ENCODE data around the gene ENKD1.

The ENKD1 gene

DNA sequence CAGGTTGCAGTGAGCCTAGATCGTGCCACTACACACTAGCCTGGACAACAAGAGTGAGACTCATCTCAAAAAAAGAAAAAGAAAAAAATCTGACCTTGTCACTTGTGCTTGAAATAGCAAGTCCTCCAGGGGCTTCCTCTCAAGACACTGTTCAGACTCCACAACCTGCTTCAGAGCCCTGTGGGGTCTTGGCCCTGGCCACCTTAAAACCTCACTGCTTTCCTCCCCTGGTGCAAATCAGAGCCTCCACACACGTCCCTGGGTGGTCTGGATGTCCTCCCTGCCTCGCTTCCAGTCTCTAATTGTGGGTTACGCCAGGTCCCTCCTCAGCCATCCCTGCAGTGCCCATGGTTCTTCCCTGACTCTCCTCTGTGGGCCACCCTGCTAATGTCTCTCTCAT, 11.2 kb downstream of the ENKD1 start:
- TF ChIP-seq CREB1 (IDR thresholded peaks at IDR 0.05; ENCODE audit: low read depth) (no peak), TCF12 (IDR thresholded peaks at IDR 0.05; ENCODE audit: low read depth) (no peak), EP300 (IDR thresholded peaks at IDR 0.05; ENCODE audit: borderline replicate concordance) (no peak), CEBPB (IDR thresholded peaks at IDR 0.05) (no peak), FOXM1 (IDR thresholded peaks at IDR 0.05; ENCODE audit: borderline replicate concordance, low read depth) (no peak), TEAD4 (IDR thresholded peaks at IDR 0.05) (no peak), RAD21 (IDR thresholded peaks at IDR 0.05; ENCODE audit: low read depth) (no peak), NFIC (IDR thresholded peaks at IDR 0.05) (no peak), YY1 (IDR thresholded peaks at IDR 0.05; ENCODE audit: low read depth) (no peak), ZBTB7A (IDR thresholded peaks at IDR 0.05; ENCODE audit: low read depth) (no peak), TAF1 (IDR thresholded peaks at IDR 0.05; ENCODE audit: low read depth) (no peak), EGR1 (IDR thresholded peaks at IDR 0.05) (no peak)
- TF ChIP-seq, protein P1, sequence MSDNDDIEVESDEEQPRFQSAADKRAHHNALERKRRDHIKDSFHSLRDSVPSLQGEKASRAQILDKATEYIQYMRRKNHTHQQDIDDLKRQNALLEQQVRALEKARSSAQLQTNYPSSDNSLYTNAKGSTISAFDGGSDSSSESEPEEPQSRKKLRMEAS (IDR thresholded peaks at IDR 0.05), result no peak

DNA sequence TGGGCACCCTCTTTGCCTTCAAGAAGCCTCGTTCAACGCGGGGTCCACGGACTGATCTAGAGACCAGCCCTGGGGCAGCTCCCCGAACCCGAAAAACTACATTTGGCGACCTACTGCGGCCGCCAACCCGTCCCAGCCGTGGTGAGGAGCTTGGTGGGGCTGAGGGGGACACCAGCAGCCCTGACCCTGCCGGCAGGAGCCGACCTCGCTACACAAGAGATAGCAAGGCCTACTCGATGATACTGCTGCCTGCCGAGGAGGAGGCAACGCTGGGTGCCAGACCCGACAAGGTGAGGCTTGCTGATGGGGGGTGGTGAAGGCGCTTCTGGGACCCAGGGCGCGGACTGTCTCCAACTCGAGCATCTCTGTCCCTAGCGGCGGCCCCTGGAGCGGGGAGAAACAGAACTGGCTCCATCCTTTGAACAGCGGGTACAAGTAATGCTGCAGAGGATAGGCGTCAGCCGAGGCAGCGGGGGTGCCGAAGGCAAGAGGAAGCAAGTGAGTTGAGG, 12.1 kb downstream of the ENKD1 start:
- TF ChIP-seq CEBPB (IDR thresholded peaks at IDR 0.05), result no peak
- TF ChIP-seq YY1 (IDR thresholded peaks at IDR 0.05; ENCODE audit: low read depth), result no peak
- TF ChIP-seq, protein P1 (IDR thresholded peaks at IDR 0.05), result no peak
- TF ChIP-seq, protein P2, sequence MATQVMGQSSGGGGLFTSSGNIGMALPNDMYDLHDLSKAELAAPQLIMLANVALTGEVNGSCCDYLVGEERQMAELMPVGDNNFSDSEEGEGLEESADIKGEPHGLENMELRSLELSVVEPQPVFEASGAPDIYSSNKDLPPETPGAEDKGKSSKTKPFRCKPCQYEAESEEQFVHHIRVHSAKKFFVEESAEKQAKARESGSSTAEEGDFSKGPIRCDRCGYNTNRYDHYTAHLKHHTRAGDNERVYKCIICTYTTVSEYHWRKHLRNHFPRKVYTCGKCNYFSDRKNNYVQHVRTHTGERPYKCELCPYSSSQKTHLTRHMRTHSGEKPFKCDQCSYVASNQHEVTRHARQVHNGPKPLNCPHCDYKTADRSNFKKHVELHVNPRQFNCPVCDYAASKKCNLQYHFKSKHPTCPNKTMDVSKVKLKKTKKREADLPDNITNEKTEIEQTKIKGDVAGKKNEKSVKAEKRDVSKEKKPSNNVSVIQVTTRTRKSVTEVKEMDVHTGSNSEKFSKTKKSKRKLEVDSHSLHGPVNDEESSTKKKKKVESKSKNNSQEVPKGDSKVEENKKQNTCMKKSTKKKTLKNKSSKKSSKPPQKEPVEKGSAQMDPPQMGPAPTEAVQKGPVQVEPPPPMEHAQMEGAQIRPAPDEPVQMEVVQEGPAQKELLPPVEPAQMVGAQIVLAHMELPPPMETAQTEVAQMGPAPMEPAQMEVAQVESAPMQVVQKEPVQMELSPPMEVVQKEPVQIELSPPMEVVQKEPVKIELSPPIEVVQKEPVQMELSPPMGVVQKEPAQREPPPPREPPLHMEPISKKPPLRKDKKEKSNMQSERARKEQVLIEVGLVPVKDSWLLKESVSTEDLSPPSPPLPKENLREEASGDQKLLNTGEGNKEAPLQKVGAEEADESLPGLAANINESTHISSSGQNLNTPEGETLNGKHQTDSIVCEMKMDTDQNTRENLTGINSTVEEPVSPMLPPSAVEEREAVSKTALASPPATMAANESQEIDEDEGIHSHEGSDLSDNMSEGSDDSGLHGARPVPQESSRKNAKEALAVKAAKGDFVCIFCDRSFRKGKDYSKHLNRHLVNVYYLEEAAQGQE (IDR thresholded peaks at IDR 0.05; ENCODE audit: low read depth), result no peak
- TF ChIP-seq ZBTB7A (IDR thresholded peaks at IDR 0.05; ENCODE audit: low read depth), result no peak
- no peak for TF ChIP-seq TCF12 (IDR thresholded peaks at IDR 0.05; ENCODE audit: low read depth)
- TF ChIP-seq EP300 (IDR thresholded peaks at IDR 0.05; ENCODE audit: borderline replicate concordance), result no peak
- no peak for TF ChIP-seq CREB1 (IDR thresholded peaks at IDR 0.05; ENCODE audit: low read depth)
- no peak for TF ChIP-seq RAD21 (IDR thresholded peaks at IDR 0.05; ENCODE audit: low read depth)
- no peak for TF ChIP-seq EGR1 (IDR thresholded peaks at IDR 0.05)
- TF ChIP-seq, protein P3, sequence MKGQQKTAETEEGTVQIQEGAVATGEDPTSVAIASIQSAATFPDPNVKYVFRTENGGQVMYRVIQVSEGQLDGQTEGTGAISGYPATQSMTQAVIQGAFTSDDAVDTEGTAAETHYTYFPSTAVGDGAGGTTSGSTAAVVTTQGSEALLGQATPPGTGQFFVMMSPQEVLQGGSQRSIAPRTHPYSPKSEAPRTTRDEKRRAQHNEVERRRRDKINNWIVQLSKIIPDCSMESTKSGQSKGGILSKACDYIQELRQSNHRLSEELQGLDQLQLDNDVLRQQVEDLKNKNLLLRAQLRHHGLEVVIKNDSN (IDR thresholded peaks at IDR 0.05), result no peak
- TF ChIP-seq NFIC (IDR thresholded peaks at IDR 0.05), result no peak
- no peak for TF ChIP-seq FOXM1 (IDR thresholded peaks at IDR 0.05; ENCODE audit: borderline replicate concordance, low read depth)

DNA sequence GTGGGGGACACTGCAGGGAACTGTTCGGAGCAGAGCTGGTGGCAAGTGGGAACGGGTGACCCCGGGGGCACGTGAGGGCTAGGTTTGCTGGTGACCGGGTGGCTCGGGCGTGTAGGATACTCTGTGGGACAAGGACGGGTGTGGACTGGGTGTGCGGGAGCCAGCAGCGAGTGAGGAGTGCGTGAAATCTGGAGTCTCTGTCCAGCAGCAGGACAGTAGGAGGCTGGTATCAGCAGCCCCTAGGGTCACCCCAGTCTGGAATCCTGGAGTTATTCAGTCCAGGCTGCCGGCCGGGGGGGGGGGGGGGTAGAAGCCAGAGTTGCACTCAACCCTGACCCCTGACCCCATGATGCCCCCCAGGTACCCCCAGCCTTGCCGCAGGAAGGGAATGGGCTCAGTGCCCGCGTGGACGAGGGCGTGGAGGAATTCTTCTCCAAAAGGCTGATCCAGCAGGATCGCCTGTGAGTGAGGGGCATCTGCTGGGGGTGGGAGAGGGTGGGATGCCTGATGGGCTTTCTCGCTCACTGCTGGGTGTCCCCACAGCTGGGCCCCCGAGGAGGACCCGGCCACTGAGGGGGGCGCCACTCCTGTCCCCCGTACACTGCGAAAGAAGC, 12.7 kb downstream of the ENKD1 start:
- TF ChIP-seq, protein P2 (IDR thresholded peaks at IDR 0.05; ENCODE audit: low read depth), result peak; percentile 71
- no peak for TF ChIP-seq TCF12 (IDR thresholded peaks at IDR 0.05; ENCODE audit: low read depth)

DNA sequence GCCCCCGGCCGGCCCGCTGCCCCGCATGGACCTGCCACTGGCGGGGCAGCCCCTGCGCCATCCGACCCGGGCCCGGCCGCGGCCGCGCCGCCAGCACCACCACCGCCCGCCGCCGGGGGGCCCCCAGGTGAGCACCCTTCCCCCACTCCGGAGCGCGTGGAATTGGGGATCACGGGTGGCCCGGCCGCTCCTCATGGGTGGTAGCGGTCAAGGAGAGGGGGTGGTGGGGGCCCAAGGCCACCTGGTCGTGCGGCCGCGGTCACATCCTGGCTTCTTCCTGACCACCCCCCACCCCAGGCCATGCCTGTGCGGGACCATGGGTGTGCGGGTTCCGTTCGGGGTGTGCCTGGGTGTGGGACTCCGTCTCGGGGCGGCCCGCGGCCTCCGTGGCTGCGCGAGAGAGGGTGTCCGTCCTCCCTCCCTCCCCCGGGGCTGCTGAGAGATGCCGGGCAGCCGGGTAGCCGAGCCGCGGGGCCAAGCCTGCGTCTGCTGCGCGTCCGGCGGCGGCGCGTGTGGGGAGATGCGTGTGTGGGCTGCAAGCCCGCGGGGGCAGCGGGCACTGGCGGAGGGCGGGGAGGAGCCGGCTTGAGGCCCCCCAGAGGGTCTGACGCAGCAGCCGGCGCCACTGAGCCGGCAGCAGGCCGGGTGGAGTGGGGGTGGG, 13.3 kb downstream of the ENKD1 start:
- TF ChIP-seq ZBTB7A (IDR thresholded peaks at IDR 0.05; ENCODE audit: low read depth) (0 out of 2 replicates have a peak, but pooled peaks have one; percentile 14), CEBPB (IDR thresholded peaks at IDR 0.05) (no peak)

DNA sequence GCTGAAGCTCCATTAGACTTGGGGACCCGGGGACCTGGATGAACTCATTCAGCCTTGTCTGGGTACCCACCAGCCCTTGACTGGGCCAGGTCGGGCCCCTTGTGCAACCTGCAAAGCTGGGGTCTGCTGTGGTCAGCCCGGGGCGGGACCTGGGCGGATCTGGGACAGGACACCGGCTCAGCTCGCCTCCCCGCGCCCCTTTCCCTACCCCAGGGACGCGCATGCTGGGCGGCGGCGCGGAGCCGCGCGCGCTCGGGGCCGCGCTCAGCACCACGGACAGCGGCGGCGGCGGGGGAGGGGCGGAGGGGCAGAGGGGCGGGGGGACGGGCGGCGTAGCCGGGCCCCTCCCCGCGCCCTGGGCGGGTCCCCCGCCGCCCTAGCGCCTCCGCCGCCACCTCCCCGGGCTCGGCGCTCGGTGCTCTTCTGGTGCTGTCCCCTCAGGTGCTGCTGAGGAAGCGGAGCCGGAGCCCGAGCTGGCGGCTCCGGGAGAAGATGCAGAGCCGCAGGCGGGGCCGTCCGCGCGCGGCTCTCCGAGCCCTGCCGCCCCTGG, 13.9 kb downstream of the ENKD1 start:
- TF ChIP-seq, protein P2 (IDR thresholded peaks at IDR 0.05; ENCODE audit: low read depth), result peak; percentile 85
- no peak for TF ChIP-seq YY1 (IDR thresholded peaks at IDR 0.05; ENCODE audit: low read depth)
